ENCODE data around the gene STAG1. TPM values are rescaled to one million over a fixed set of nuclear protein-coding genes. Genes with fewer than 3 reads are reported as not detected.

Gene STAG1
- total RNA-seq, 1 experiment from 2014 or later = 34.6 TPM

GRCh38 chr3:136473716-136474326 is 278.4 kb downstream of the STAG1 start:
- no peak overlapping the region for H3K4me3 Mint-ChIP-seq
- Histone ChIP-seq H3K27ac (ENCODE audit: insufficient read length, low read depth, low read length) (no peak overlapping the region), H3K79me2 (ENCODE audit: insufficient read depth, low read length) (no peaks in the 10 kb centered on the region), H3K9ac (ENCODE audit: extremely low read depth, insufficient read length, low read length) (no peak overlapping the region), H4K20me1 (ENCODE audit: control insufficient read depth, insufficient read depth, insufficient read length) (no peaks in the 10 kb centered on the region), H2BK120ac (ENCODE audit: low read depth, low read length, poor library complexity, severe bottlenecking) (no peak overlapping the region), H3K23ac (ENCODE audit: insufficient read length, low read depth, low read length) (no peak overlapping the region), H2BK5ac (ENCODE audit: insufficient read length, low read length) (no peak overlapping the region), H3K4ac (ENCODE audit: low read depth, low read length) (no peak overlapping the region), H3T11ph (ENCODE audit: low read length) (no peak overlapping the region), H3K4me2 (ENCODE audit: insufficient read depth, insufficient read length, low read length) (no peak overlapping the region), H3K56ac (ENCODE audit: insufficient read length, low read depth, low read length) (no peak overlapping the region), H4K5ac (ENCODE audit: insufficient read length, low read depth, low read length) (no peak overlapping the region), H3K14ac (ENCODE audit: insufficient read depth, low read length) (no peak overlapping the region), H2AFZ (ENCODE audit: low read length) (no peak overlapping the region), H3K18ac (ENCODE audit: insufficient read length, low read depth, low read length) (no peak overlapping the region), H4K8ac (replicated peaks; ENCODE audit: insufficient read length, low read depth, low read length) (no peak overlapping the region), H3K79me1 (ENCODE audit: insufficient read depth, low read depth, low read length, poor library complexity, severe bottlenecking) (no peaks in the 10 kb centered on the region), H2BK20ac (ENCODE audit: low read depth, low read length, poor library complexity, severe bottlenecking) (no peak overlapping the region), H3K23me2 (ENCODE audit: insufficient read length, low read depth, low read length, poor library complexity, severe bottlenecking) (no peaks in the 10 kb centered on the region), H2BK12ac (ENCODE audit: insufficient read length, low read depth, low read length) (no peak overlapping the region), H2BK15ac (ENCODE audit: low read depth, low read length) (no peak overlapping the region), H3K27me3 (ENCODE audit: insufficient read depth, low read length) (no peaks in the 10 kb centered on the region), H3K4me1 (ENCODE audit: insufficient read depth, low read length) (no peaks in the 10 kb centered on the region), H2AK5ac (ENCODE audit: insufficient read length, low read length) (no peak overlapping the region), H4K91ac (ENCODE audit: insufficient read length, low read depth, low read length) (no peak overlapping the region), H3K9me3 (ENCODE audit: control insufficient read depth, low read depth, low read length) (no peaks in the 10 kb centered on the region)
- WGBS (ENCODE audit: extremely low coverage, insufficient read length, low lambda C conversion rate) = no CpG with 5 or more reads among the region's 3 CpGs
- no peak overlapping the region for H3K27ac Mint-ChIP-seq
- H3K4me1 Mint-ChIP-seq = no peaks in the 10 kb centered on the region
- no peak for TF ChIP-seq CTCF (conservative IDR thresholded peaks at IDR 0.05)
- peaks cover 41 to 63% (median 51%) of the 10 kb centered on the region in 3 experiments for H3K36me3 Mint-ChIP-seq (ENCODE audit: insufficient read depth in 1 of 3, low read depth in 3 of 3)
- DNase-seq = no peak
- peaks cover 4% of the 10 kb centered on the region in 2 experiments; a peak in 3 of 5 replicates for H3K9me3 Mint-ChIP-seq
- no peaks in the 10 kb centered on the region for H3K27me3 Mint-ChIP-seq (ENCODE audit: low read depth)

All from H9 (cell line).